Gastrocnemius medialis (tissue), 4 donors: ENCODE data around the gene STX1A. TPM values are rescaled to one million over a fixed set of nuclear protein-coding genes. Genes with fewer than 3 reads are reported as not detected.

Source experiments
- ATAC-seq, 2 donors: fragments of 150-250 bp; one replicate each; pipeline ENCODE4 v1.9.1; 2016
- DNase-seq, 2 donors: peaks; one replicate each; pipeline ENCODE4 v3.0.0-alpha.2; 2019
- H3K27ac ChIP-seq, 4 donors: fragments of 200-600 bp; sonication (generic); 1 replicate in 1 of 4; 2 replicates in 3 of 4; pipeline ENCODE4 v1.5.1; 2016 to 2018; ENCODE audit warnings: mild to moderate bottlenecking in 2 of 4, moderate library complexity in 1 of 4
- H3K27me3 ChIP-seq, 3 donors: fragments of 200-600 bp; sonication (generic) in 2 of 3; 1 replicate in 1 of 3; 2 replicates in 2 of 3; pipeline versions ENCODE4 v1.5.1 to v1.6.0; 2016 to 2019; ENCODE audit warnings: mild to moderate bottlenecking in 1 of 3, moderate library complexity in 1 of 3
- H3K36me3 ChIP-seq, 2 donors: fragments of 200-600 bp; sonication (generic) in 1 of 2; one replicate each; pipeline ENCODE4 v1.5.1; 2017 to 2018
- H3K4me1 ChIP-seq, 2 donors: fragments of 200-600 bp; sonication (generic) in 1 of 2; one replicate each; pipeline ENCODE4 v1.5.1; 2016 to 2017; ENCODE audit warnings: mild to moderate bottlenecking in 2 of 2
- H3K4me3 ChIP-seq, 4 donors: fragments of 200-600 bp; sonication (generic) in 3 of 4; 1 replicate in 1 of 4; 2 replicates in 3 of 4; pipeline ENCODE4 v1.5.1; 2016 to 2019; ENCODE audit warnings: mild to moderate bottlenecking in 2 of 4
- H3K9me3 ChIP-seq, 3 donors: fragments of 200-600 bp; sonication (generic) in 2 of 3; 1 replicate in 1 of 3; 2 replicates in 2 of 3; pipeline ENCODE4 v1.5.1; 2016 to 2019
- POLR2A ChIP-seq, 2 donors: fragments of 450-650 bp; IDR thresholded peaks; one replicate each; pipeline ENCODE4 v1.6.1; 2017; ENCODE audit warnings: antibody characterized with exemption in 2 of 2, mild to moderate bottlenecking in 2 of 2, moderate library complexity in 2 of 2
- in situ Hi-C, 4 donors: fragments of 200-750 bp; cut with MboI; loops; one replicate each; pipeline versions ENCODE4 v1.15.0 to v1.8.0; 2017; ENCODE audit warnings: low sequenced_read_pairs in 4 of 4
- intact Hi-C: fragments of 100-400 bp; cut with DNase I; formaldehyde crosslinking; loops from one replicate; pipeline ENCODE4 v1.15.1; 2023; ENCODE audit warnings: low total_unique reads
- total RNA-seq, 4 donors: library from RNA; depleted of rRNA; stranded (reverse); fragments of >200 nt; gene quantifications; one replicate each; pipeline versions ENCODE4 v1.1.0 to v1.2.3, GENCODE V29; 2016
- TF ChIP-seq, protein P1 (sequence below), 5 experiments: fragments of 450-650 bp in 3 of 5; fragments of 200-600 bp in 2 of 5; sonication (generic) in 2 of 5; IDR thresholded peaks in 4 of 5; conservative IDR thresholded peaks in 1 of 5; 1 replicate in 4 of 5; 2 replicates in 1 of 5; pipeline ENCODE4 v1.5.1; 2016 to 2019; ENCODE audit warnings: antibody characterized with exemption in 5 of 5, mild to moderate bottlenecking in 3 of 5, moderate library complexity in 3 of 5

The STX1A gene
- total RNA-seq, 4 donors from 2014 or later = 0.83 to 8.1 (median 3.2) TPM

DNA sequence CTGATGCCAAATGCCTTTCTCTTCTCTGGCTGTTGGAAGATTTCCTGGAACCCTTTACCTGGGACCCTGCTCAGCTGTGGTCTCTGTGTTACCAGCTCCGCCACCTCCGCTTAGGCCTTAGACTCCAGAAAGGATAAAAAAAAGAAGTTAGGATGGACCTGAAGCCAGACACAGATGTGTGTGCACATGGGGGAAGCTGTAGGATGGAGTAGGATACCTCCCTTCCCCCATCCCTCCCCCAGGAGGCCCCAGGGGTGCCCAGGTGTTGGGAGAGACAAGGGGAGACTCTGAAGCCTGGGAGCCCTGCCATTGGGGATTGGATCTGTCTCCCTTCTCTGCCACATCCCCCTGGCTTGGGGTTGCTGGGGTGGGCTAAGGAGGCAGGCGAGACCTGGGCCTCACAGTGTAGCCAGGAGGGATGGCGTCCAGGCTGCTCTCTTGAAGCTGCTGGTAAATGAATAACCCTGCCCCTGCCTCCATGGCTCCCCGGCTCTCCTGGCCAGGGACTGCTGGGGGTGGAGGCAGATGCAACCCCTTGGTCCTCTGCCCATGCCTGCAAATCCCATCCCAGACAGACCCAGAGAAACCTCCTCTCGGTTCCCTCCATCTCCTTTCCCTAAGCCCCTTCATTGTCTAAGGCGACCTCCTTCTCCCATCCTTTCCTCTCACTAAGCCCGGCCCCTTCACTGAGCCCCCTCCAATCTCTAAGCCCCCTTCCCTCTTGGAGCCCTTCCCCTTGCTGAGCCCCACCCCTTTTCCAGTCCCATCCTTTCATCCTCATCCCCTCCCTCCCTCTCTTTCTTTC is 42.6 kb upstream of the STX1A start:
- DNase-seq (no peak), ATAC-seq (no peak)
- H3K36me3 ChIP-seq = no peaks in the 10 kb centered on the region
- intact Hi-C loops = no loop called here
- no peaks in the 10 kb centered on the region for H3K4me1 ChIP-seq
- TF ChIP-seq POLR2A (IDR thresholded peaks at IDR 0.05) = no peak
- TF ChIP-seq, protein P1, sequence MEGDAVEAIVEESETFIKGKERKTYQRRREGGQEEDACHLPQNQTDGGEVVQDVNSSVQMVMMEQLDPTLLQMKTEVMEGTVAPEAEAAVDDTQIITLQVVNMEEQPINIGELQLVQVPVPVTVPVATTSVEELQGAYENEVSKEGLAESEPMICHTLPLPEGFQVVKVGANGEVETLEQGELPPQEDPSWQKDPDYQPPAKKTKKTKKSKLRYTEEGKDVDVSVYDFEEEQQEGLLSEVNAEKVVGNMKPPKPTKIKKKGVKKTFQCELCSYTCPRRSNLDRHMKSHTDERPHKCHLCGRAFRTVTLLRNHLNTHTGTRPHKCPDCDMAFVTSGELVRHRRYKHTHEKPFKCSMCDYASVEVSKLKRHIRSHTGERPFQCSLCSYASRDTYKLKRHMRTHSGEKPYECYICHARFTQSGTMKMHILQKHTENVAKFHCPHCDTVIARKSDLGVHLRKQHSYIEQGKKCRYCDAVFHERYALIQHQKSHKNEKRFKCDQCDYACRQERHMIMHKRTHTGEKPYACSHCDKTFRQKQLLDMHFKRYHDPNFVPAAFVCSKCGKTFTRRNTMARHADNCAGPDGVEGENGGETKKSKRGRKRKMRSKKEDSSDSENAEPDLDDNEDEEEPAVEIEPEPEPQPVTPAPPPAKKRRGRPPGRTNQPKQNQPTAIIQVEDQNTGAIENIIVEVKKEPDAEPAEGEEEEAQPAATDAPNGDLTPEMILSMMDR (IDR thresholded peaks at IDR 0.05 in 4 of 5, conservative IDR thresholded peaks at IDR 0.05 in 1 of 5) = no peak
- no peaks in the 10 kb centered on the region for H3K9me3 ChIP-seq
- in situ Hi-C loops = no loop called here
- H3K27me3 ChIP-seq = no peaks in the 10 kb centered on the region
- H3K4me3 ChIP-seq = no peak overlapping the region
- no peak overlapping the region for H3K27ac ChIP-seq

DNA sequence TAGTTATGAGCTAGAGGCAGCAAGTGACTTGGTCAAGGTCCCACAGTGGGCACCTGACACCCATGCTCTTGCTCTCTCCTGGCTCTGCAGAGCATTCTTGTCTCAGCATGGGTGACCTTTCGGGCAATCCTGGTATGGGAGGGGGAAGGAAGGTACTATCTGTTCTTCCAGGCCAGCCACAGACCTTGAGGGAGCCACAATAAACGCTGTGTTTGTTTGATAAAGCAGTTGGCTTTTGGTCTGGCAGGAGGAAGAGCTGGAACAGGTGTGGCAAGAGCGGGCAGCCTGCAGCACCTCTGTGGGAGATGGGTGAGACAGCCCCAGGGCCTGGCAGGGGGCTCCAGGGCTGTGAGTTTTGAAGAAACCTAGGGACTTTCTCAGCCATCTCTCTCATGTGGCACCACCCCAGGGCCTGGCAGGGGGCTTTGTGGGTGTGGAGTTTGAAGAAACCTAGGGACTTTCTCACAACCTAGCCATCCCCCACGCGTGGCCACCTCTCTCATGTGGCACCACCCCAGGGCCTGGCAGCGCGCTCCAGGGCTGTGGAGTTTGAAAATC is 39.2 kb upstream of the STX1A start:
- H3K27ac ChIP-seq = peak overlapping the region in 1 of 4 donors; percentile 33
- TF ChIP-seq, protein P1 (IDR thresholded peaks at IDR 0.05 in 4 of 5, conservative IDR thresholded peaks at IDR 0.05 in 1 of 5) = no peak
- no peak for TF ChIP-seq POLR2A (IDR thresholded peaks at IDR 0.05)
- H3K36me3 ChIP-seq = no peaks in the 10 kb centered on the region
- DNase-seq (peak; percentile 17 to 58), ATAC-seq (peak; percentile 74 to 85)
- H3K9me3 ChIP-seq = no peaks in the 10 kb centered on the region
- no peak overlapping the region for H3K4me3 ChIP-seq
- H3K27me3 ChIP-seq = no peaks in the 10 kb centered on the region
- H3K4me1 ChIP-seq = no peaks in the 10 kb centered on the region
- intact Hi-C loops (no loop called here), in situ Hi-C loops (no loop called here)

DNA sequence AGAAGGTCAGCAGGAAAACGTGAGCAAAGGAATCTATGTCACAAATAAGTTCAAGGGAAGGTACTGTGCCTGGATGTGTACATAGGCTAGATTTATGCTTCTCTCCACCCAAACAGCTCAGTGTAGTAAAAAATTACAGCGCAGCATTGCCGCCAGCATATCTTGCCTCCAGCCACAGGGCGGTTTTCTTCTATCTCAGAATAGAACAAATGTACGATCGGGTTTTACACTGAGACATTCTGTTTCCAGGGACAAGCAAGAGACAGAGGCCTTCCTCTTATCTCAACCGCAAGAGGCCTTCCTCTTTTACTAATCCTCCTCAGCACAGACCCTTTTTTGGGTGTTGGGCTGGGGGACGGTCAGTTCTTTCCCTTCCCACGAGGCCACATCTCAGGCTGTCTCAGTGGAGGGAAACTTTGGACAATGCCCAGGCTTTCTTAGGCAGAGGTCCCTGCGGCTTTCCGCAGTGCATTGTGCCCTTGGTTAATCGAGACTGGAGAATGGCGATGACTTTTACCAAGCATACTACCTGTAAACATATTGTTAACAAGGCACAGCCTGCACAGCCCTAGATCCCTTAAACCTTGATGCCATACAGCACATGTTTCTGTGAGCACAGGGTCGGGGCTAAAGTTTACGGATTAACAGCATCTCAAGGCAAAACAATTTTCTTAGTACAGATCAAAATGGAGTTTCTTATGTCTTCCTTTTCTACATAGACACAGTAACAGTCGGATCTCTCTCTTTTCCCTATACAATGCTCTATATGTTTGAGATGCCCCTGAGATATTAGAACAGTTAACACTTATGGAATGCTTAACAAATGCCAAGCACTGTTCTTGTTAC is 30.7 kb upstream of the STX1A start:
- Histone ChIP-seq H3K27ac (no peak overlapping the region), H3K4me1 (no peaks in the 10 kb centered on the region), H3K27me3 (no peaks in the 10 kb centered on the region), H3K9me3 (no peaks in the 10 kb centered on the region), H3K36me3 (no peaks in the 10 kb centered on the region), H3K4me3 (no peak overlapping the region)
- TF ChIP-seq POLR2A (IDR thresholded peaks at IDR 0.05) = no peak
- TF ChIP-seq, protein P1 (IDR thresholded peaks at IDR 0.05 in 4 of 5, conservative IDR thresholded peaks at IDR 0.05 in 1 of 5) = no peak
- in situ Hi-C loops (no loop called here), intact Hi-C loops (no loop called here)
- ATAC-seq = no peak
- DNase-seq = no peak

DNA sequence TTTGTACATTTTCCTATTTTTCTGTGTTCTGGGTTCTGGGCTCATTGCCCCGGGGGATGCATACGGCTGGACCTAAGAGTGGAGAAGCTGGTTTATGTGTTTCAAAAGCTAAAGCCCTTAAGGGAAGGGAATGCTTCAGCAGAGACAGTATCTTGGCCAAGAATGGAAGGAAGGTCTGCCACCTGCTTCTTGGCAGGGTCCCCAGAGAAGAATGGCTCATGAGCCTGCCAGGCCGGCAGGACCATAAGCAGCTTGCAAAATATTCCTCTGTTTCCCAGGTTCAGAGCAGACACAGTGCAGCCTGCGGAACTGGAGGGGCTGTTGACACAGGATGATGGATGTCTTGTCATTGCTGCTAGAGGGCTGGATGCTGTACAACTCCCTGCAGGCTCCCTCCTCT is 26.9 kb upstream of the STX1A start:
- no peaks in the 10 kb centered on the region for H3K27me3 ChIP-seq
- peak in 1 of 2 donors; percentile 26 for DNase-seq
- intact Hi-C loops (no loop called here), in situ Hi-C loops (no loop called here)
- H3K4me1 ChIP-seq = no peaks in the 10 kb centered on the region
- no peaks in the 10 kb centered on the region for H3K9me3 ChIP-seq
- H3K27ac ChIP-seq = no peak overlapping the region
- no peak for TF ChIP-seq POLR2A (IDR thresholded peaks at IDR 0.05)
- TF ChIP-seq, protein P1 (IDR thresholded peaks at IDR 0.05 in 4 of 5, conservative IDR thresholded peaks at IDR 0.05 in 1 of 5) = no peak
- H3K4me3 ChIP-seq = no peak overlapping the region
- no peaks in the 10 kb centered on the region for H3K36me3 ChIP-seq
- ATAC-seq = peak in 1 of 2 donors; percentile 64
